Stimulated activated CD8-positive, alpha-beta memory T cell treated with anti-CD3 and anti-CD28 coated beads, Interleukin-12 subunit alpha, Interleukin-12 subunit beta, amount 100 ng/mL, for 1 hour (primary cell): ENCODE measurements around the gene PDE2A.

Source experiments
- DNase-seq: peaks from one replicate; pipeline ENCODE4 v3.0.0-alpha.2; 2020; ENCODE audit warnings: low read depth

The PDE2A gene

DNA sequence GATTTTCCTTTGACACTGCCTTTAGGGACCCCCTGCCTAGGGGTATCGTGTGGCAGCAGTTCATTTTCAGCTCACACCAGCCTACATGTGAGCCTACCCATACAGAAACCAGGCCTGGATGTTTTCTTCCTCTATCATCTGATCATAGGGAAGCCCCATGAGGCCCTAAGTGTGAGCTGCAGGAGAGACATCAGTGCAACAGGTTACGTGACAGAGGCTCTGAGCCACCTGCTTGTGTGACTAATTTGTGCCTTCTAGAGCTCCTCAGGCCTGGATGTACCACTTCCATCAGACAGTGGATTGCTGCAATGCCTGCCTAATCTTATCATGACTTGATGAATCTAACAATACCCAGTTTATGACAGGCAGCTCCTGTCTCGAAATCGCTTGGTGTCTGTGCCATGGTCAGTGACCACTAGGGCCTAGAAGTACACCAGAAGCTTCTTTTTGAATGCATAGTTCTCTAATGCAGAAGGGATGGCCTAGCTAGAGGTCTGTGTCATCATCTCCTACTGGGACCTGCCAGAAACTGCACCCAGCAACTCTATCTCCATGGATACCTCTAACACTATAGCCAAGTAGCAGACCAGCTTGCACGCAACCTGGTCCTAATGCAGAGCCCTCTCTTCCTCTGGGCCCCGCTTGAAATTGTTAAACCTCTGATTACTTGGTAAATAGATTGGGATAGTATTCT lies 130.2 kb downstream of the PDE2A start:
- no peak for DNase-seq

DNA sequence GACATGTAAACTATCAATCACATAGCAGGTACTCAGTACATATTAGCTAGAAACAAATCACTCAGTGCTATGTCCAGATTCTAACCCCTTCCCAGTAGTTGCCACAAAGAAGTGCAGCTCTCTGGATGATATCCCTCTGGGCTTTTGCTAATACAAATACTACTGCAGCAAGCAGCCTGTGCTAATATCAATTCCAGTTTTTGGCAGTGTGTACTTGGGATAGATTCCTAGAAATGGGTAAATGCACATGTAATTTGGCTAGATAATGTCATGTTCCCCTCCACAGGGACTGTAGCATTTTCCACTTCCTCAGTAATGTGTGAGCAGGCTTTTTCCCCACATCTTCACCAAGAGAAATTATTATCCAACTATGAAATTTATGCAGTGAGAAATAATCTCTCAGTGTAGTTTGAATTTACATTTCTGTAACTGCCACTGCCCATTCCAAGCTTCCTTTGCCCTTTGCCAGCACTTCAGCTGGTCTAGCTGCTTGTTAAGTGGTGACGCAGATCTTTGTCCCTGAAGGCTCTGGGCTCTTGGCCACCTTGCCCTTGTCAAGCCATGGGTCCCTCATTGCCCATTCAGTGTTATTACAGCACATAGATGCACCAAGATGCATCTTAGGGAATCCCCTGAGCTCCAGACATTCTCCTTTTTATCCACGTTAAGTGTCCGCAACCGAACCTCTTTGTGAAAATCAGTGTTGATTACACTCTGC lies 132.8 kb downstream of the PDE2A start:
- no peak for DNase-seq

DNA sequence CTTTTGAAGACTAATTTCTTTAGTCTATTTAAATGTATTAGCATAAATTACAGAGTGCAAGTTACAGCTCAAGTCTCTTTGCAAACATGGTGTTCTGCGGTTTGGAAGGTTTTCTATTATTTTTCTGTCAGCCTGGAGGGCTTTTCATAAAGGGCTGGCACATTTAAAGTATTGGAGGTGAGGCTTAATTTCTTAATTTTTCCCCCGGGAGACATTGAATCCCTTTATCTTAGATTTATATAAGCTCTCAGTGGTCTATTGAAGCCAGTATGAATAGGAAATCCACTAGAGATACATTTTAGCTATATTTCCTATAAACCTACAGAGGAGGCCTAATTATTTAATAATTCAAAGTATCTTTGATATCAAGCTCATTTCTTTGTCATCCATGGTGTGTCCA lies 137.2 kb downstream of the PDE2A start:
- DNase-seq: no peak

DNA sequence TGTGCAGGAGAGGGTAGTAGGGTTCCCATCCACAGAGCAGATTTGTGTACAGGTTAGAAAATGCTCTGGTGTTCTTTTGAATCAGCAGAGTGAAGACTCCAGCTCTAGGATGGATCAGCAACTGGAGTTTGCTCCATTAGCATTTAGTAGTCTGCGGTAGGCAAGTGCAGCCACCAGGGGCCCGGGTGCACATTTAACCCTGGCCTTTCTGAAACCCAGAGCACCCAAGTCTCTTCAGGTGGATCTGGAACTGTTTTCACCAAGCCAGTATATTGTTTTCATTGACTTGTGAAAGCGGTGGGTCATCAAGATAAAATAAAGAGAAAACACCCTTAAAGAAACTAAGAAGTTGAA lies 139.1 kb downstream of the PDE2A start:
- DNase-seq: no peak

DNA sequence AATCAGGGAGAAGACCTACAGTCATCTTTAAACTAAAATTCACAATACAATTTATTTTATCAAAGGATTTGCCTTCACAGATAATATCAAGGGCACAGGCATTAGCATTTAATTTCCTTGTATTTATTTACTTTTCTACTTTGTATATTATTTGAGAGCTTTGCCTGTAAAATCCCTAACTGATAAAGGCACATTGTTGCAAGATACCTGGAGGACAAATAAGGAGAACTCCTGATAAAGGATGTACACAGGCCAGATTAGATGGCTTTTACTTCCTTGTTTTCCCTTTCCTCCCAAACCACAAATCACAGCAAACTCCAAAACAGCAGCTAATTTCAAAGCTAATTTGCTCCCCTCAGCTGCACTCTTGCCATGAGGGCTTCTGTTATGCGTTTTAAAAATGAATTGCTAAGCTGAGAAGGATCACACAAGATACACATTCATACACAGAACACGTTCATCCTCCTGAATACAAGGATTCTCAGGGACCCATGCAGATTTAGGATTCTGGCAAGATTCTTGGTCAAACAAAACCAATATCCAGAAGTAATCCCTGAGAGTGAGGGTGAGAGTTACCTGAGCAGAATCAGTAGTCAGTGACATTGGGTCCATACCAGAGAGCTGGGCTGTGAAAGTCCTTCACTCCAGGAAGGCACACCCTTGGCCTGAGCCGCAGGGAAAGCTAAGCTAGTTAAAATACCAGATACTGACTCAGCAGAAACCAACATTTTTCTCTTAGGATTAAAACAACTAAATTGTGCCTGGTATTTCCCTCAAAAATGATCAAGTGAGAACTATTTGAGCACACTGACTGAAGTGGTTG lies 139.6 kb downstream of the PDE2A start:
- DNase-seq: no peak

DNA sequence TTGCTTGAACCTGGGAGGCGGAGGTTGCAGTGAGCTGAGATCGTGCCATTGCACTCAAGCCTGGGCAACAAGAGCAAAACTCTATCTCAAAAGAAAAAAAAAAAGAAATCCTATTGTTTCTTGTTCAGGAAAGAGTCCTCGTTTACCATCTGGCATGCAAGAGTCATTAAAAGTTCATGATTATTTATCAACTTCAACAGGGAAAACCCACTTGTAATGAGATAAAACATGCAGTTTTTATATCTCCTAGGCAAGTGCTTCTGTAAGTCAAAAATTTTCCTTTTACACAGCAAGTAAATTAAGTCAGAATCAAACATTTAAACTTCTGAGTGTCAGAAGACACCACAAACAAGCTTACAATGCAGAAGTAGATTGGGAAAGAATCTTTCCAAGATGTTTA lies 145.2 kb downstream of the PDE2A start:
- DNase-seq: no peak

DNA sequence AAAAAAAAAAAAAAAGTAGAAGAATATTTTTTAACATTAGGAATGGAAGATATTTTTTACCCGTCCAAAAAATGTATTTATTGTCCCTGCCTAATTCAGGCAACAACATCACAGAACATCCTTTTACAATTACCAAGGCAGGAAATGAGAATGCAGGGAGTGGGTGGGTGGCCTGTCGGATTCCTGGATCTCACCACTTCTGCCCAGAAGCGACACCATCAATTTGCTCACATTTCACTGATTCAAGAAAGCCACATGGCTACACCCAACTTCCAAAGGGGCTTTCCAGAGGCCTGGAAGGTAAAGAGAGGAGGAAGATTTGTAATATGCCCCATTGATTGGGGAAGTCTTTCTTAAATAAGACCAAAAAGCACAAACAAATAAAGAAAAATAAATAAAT lies 146.1 kb downstream of the PDE2A start:
- DNase-seq: no peak
